H1 (cell line): ENCODE measurements around the gene LANCL3. TPM values are rescaled to one million over a fixed set of nuclear protein-coding genes. Genes with fewer than 3 reads are reported as not detected.
"Not testable (repeated sequence)": the region's sequence is repeated elsewhere in the genome, so short reads cannot be mapped to it uniquely, and the experiment has no call there.

Experiments
- CTCF ChIA-PET: fragments of 300-600 bp; sonication (Branson Sonifier 250); formaldehyde crosslinking; loops from one replicate; lab custom pipeline; 2021; ENCODE audit not compliant: partially characterized antibody; lab: Charles Lee
- POLR2A ChIA-PET: fragments of 300-600 bp; sonication (Branson Sonifier 250); formaldehyde crosslinking; loops from one replicate; lab custom pipeline; 2021; ENCODE audit warnings: inconsistent platforms; ENCODE audit not compliant: partially characterized antibody; lab: Charles Lee
- DNase-seq, 2 experiments: peaks; one replicate each; pipeline versions ENCODE4 v3.0.0 to v3.0.0-alpha.2; 2010 to 2022; ENCODE audit warnings: low spot score in 2 of 2, low read depth in 1 of 2, mixed read lengths in 1 of 2
- FAIRE-seq: peaks from 2 replicates; lab custom pipeline; 2011; peaks lifted over from hg19 to GRCh38; lab: Jason Lieb, UNC
- H2AFZ ChIP-seq: 2 replicates; pipeline ENCODE4 v1.8.1; 2012; ENCODE audit warnings: low read length, inconsistent platforms
- H2AK5ac ChIP-seq: 2 replicates; pipeline ENCODE4 v1.6.1; 2013; ENCODE audit warnings: low read depth, low read length
- H2BK120ac ChIP-seq: replicated peaks from 2 replicates; pipeline ENCODE3; 2013; ENCODE audit warnings: low read depth, low read length, inconsistent platforms
- H2BK12ac ChIP-seq: 2 replicates; pipeline ENCODE4 v1.6.1; 2013; ENCODE audit warnings: low read depth, low read length
- H2BK15ac ChIP-seq: 2 replicates; pipeline ENCODE4 v1.6.1; 2013; ENCODE audit warnings: low read length
- H2BK20ac ChIP-seq: 2 replicates; pipeline ENCODE4 v1.6.1; 2013; ENCODE audit warnings: low read length
- H2BK5ac ChIP-seq: 2 replicates; pipeline ENCODE4 v1.6.1; 2013; ENCODE audit warnings: low read depth, low read length
- H3K14ac ChIP-seq: 2 replicates; pipeline ENCODE4 v1.6.1; 2013; ENCODE audit warnings: inconsistent platforms; ENCODE audit not compliant: insufficient read length
- H3K18ac ChIP-seq: 2 replicates; pipeline ENCODE4 v1.6.1; 2013; ENCODE audit warnings: low read length; ENCODE audit errors: extremely low read depth
- H3K23ac ChIP-seq: 2 replicates; pipeline ENCODE4 v1.6.1; 2013; ENCODE audit warnings: inconsistent platforms; ENCODE audit not compliant: insufficient read length
- H3K23me2 ChIP-seq: 2 replicates; pipeline ENCODE4 v1.6.1; 2013; ENCODE audit warnings: low read depth, low read length
- H3K27ac ChIP-seq: 2 replicates; pipeline ENCODE4 v1.6.1; 2011; ENCODE audit warnings: low read depth, low read length, inconsistent platforms
- H3K27me3 ChIP-seq, 4 experiments: replicated peaks in 1 of 4; 1 replicate in 1 of 4; 2 replicates in 3 of 4; pipeline versions ENCODE4 v1.6.1 to v1.8.1; 2011 to 2013; ENCODE audit warnings: low read length in 3 of 4, mild to moderate bottlenecking in 3 of 4, inconsistent platforms in 2 of 4, mixed read lengths in 2 of 4, moderate library complexity in 1 of 4; ENCODE audit not compliant: control insufficient read depth in 3 of 4, insufficient read depth in 3 of 4; ENCODE audit errors: extremely low read depth in 1 of 4
- H3K36me3 ChIP-seq, 4 experiments: 2 replicates each; pipeline versions ENCODE4 v1.6.1 to v1.8.1; 2011 to 2013; ENCODE audit warnings: mild to moderate bottlenecking in 4 of 4, low read length in 3 of 4, moderate library complexity in 2 of 4, control low read depth in 1 of 4, inconsistent platforms in 1 of 4; ENCODE audit not compliant: insufficient read depth in 4 of 4, control insufficient read depth in 2 of 4
- H3K4ac ChIP-seq: replicated peaks from 2 replicates; pipeline ENCODE3; 2013; ENCODE audit warnings: low read length, low read depth, mixed read lengths, inconsistent platforms; ENCODE audit not compliant: insufficient read length
- H3K4me1 ChIP-seq, 4 experiments: replicated peaks in 1 of 4; 1 replicate in 1 of 4; 2 replicates in 3 of 4; pipeline versions ENCODE4 v1.6.1 to v1.8.1; 2011 to 2013; ENCODE audit warnings: low read length in 3 of 4, inconsistent platforms in 2 of 4, mixed read lengths in 1 of 4; ENCODE audit not compliant: insufficient read depth in 4 of 4, control insufficient read depth in 3 of 4
- H3K4me2 ChIP-seq, 2 experiments: 2 replicates each; pipeline versions ENCODE4 v1.6.1 to v1.8.1; 2011 to 2013; ENCODE audit warnings: low read depth in 2 of 2, low read length in 2 of 2, control low read depth in 1 of 2, inconsistent platforms in 1 of 2, mild to moderate bottlenecking in 1 of 2; ENCODE audit not compliant: insufficient read depth in 1 of 2
- H3K4me3 ChIP-seq, 4 experiments: fragments of 200-600, 300-600 bp in 1 of 4; sonication (generic), shearing (Covaris generic), sonication (Bioruptor Twin) in 1 of 4; 2 replicates each; pipeline versions ENCODE4 v1.5.1 to v1.8.1; 2011 to 2016; ENCODE audit warnings: low read length in 4 of 4, low read depth in 3 of 4, control low read depth in 2 of 4, inconsistent platforms in 2 of 4, mild to moderate bottlenecking in 2 of 4, mixed read lengths in 1 of 4, moderate library complexity in 1 of 4; ENCODE audit not compliant: insufficient read depth in 2 of 4; ENCODE audit errors: extremely low read depth in 1 of 4
- H3K56ac ChIP-seq: replicated peaks from 2 replicates; pipeline ENCODE3; 2013; ENCODE audit warnings: low read depth, mild to moderate bottlenecking, mixed read lengths, low read length, inconsistent platforms; ENCODE audit not compliant: insufficient read length
- H3K79me1 ChIP-seq: 2 replicates; pipeline ENCODE4 v1.6.1; 2013; ENCODE audit warnings: low read depth, low read length, control low read depth
- H3K79me2 ChIP-seq, 2 experiments: 2 replicates each; pipeline versions ENCODE4 v1.6.1 to v1.8.1; 2012 to 2013; ENCODE audit warnings: low read length in 2 of 2, mild to moderate bottlenecking in 2 of 2, inconsistent platforms in 1 of 2; ENCODE audit not compliant: insufficient read depth in 2 of 2, control insufficient read depth in 1 of 2
- H3K9ac ChIP-seq, 4 experiments: replicated peaks in 1 of 4; 1 replicate in 1 of 4; 2 replicates in 3 of 4; pipeline versions ENCODE4 v1.6.1 to v1.8.1; 2011 to 2013; ENCODE audit warnings: low read depth in 3 of 4, low read length in 3 of 4, control low read depth in 2 of 4, mild to moderate bottlenecking in 2 of 4, moderate library complexity in 2 of 4, inconsistent platforms in 1 of 4; ENCODE audit errors: extremely low read depth in 1 of 4
- H3K9me3 ChIP-seq, 2 experiments: 2 replicates each; pipeline versions ENCODE4 v1.6.1 to v1.8.1; 2012 to 2013; ENCODE audit warnings: mild to moderate bottlenecking in 2 of 2, moderate library complexity in 2 of 2, control low read depth in 1 of 2, inconsistent platforms in 1 of 2, low read depth in 1 of 2, low read length in 1 of 2, mixed read lengths in 1 of 2; ENCODE audit not compliant: insufficient read depth in 2 of 2
- H4K20me1 ChIP-seq, 2 experiments: replicated peaks in 1 of 2; 2 replicates each; pipeline versions ENCODE3 to v1.8.1; 2011 to 2013; ENCODE audit warnings: inconsistent platforms in 2 of 2, low read length in 2 of 2, mild to moderate bottlenecking in 1 of 2; ENCODE audit not compliant: insufficient read depth in 2 of 2, control insufficient read depth in 1 of 2
- H4K5ac ChIP-seq: 2 replicates; pipeline ENCODE4 v1.6.1; 2013; ENCODE audit warnings: low read length, low read depth, mixed read lengths, inconsistent platforms; ENCODE audit not compliant: insufficient read length
- H4K8ac ChIP-seq: 2 replicates; pipeline ENCODE4 v1.8.0; 2013; ENCODE audit warnings: mild to moderate bottlenecking, moderate library complexity, low read length, inconsistent platforms; ENCODE audit not compliant: insufficient read depth; ENCODE audit errors: extremely low read depth
- H4K91ac ChIP-seq: replicated peaks from 2 replicates; pipeline ENCODE3; 2013; ENCODE audit warnings: low read length, mixed read lengths, inconsistent platforms; ENCODE audit not compliant: insufficient read length
- polyA plus RNA-seq, 7 experiments: library from polyadenylated mRNA; depleted of rRNA in 3 of 7; stranded (reverse) in 5 of 7; unstranded in 2 of 7; fragments of >200 nt in 5 of 7; fragments of 200-250 nt in 2 of 7; gene quantifications; 1 replicate in 5 of 7; 2 replicates in 1 of 7; 4 replicates in 1 of 7; pipeline versions ENCODE4 v1.2.1 to v1.2.3, GENCODE V29; 2011 to 2013; ENCODE audit warnings: missing spikeins in 2 of 7, mixed read lengths in 2 of 7
- total RNA-seq: library from RNA; stranded (reverse); fragmentation: NEBNext Ultra II Directional; extraction: Animal tissue kit (Norgen Biotek cat#: 25700); gene quantifications from 2 replicates; pipeline ENCODE4 v1.2.1, GENCODE V29; 2021

Gene LANCL3
- total and polyA plus RNA-seq, 2 of the 8 experiments (the other 6 are each of a cell fraction or from before 2014, with no cell fraction given), result 0.11 to 0.37 TPM

- H3K14ac ChIP-seq, H3K4ac ChIP-seq, H4K20me1 ChIP-seq, H2BK120ac ChIP-seq, H2AK5ac ChIP-seq, H3K27ac ChIP-seq, H4K5ac ChIP-seq, H3K79me2 ChIP-seq, CTCF ChIA-PET, POLR2A ChIA-PET, H2BK15ac ChIP-seq, H2BK12ac ChIP-seq, H2AFZ ChIP-seq, H3K79me1 ChIP-seq, H3K9ac ChIP-seq, H3K56ac ChIP-seq, H3K4me2 ChIP-seq, H3K18ac ChIP-seq, H3K23ac ChIP-seq, H3K4me3 ChIP-seq, H2BK20ac ChIP-seq, H3K36me3 ChIP-seq, H3K9me3 ChIP-seq, H2BK5ac ChIP-seq, H4K91ac ChIP-seq, H3K4me1 ChIP-seq, DNase-seq, H3K23me2 ChIP-seq, H4K8ac ChIP-seq, H3K27me3 ChIP-seq, FAIRE-seq: not testable (repeated sequence)
These were observed 21.8 kb upstream of the LANCL3 start for GRCh38 chrX:37549619-37550018.
